Pancreas (tissue), 10 donors: ENCODE data around the gene FRMPD3. TPM values are rescaled to one million over a fixed set of nuclear protein-coding genes. Genes with fewer than 3 reads are reported as not detected.
"Not testable (repeated sequence)": the region's sequence is repeated elsewhere in the genome, so short reads cannot be mapped to it uniquely, and the experiment has no call there.

Source experiments
- ATAC-seq, 4 donors: fragments of 200-7000 bp; cut with Tn5 transposase; one replicate each; pipeline versions ENCODE4 v1.8.0 to v1.9.1; 2020; ENCODE audit warnings: mild to moderate bottlenecking in 4 of 4, moderate library complexity in 4 of 4
- DNase-seq, 6 donors: peaks; one replicate each; pipeline ENCODE4 v3.0.0-alpha.2; 2020
- FAIRE-seq: peaks from 2 replicates; lab custom pipeline; 2012; peaks lifted over from hg19 to GRCh38; lab: Jason Lieb, UNC
- H3K27ac ChIP-seq, 4 donors: fragments of 200-600 bp; sonication (generic); 1 replicate in 3 of 4; 2 replicates in 1 of 4; pipeline versions ENCODE4 v1.5.0 to v1.8.0; 2020
- H3K27me3 ChIP-seq, 4 donors: fragments of 200-600 bp; one replicate each; pipeline ENCODE4 v1.8.0; 2021
- H3K36me3 ChIP-seq, 3 donors: fragments of 200-600 bp; sonication (generic) in 1 of 3; one replicate each; pipeline versions ENCODE4 v1.5.0 to v1.8.0; 2020 to 2021
- H3K4me1 ChIP-seq, 3 donors: fragments of 200-600 bp; one replicate each; pipeline ENCODE4 v1.8.0; 2021
- H3K4me3 ChIP-seq, 4 donors: fragments of 200-600 bp; sonication (generic) in 2 of 4; one replicate each; pipeline versions ENCODE4 v1.5.0 to v1.8.0; 2020 to 2021
- H3K9me3 ChIP-seq, 4 donors: fragments of 200-600 bp; one replicate each; pipeline ENCODE4 v1.8.0; 2021
- CTCF ChIP-seq, 4 donors: fragments of 200-600 bp; sonication (generic) in 3 of 4; IDR thresholded peaks; one replicate each; pipeline versions ENCODE4 v1.5.0 to v1.8.0; 2021; ENCODE audit warnings: antibody characterized with exemption in 4 of 4
- WGBS, 2 donors: extraction: QIAGEN DNeasy Blood & Tissue Kit; methylation state at CpG; one replicate each; pipeline ENCODE4 v1.1.7; 2013; 5-methylcytosine and 5-hydroxymethylcytosine counted together
- intact Hi-C, 3 donors: fragments of 100-400 bp; cut with DNase I; formaldehyde crosslinking; loops; one replicate each; pipeline versions ENCODE4 v1.11.1 to v1.14.2; 2022
- polyA plus RNA-seq, 2 donors: library from polyadenylated mRNA; stranded (reverse); fragments of 200-250 nt; gene quantifications; one replicate each; pipeline ENCODE4 v1.2.3, GENCODE V29; 2013
- total RNA-seq, 6 donors: library from RNA; stranded (reverse); fragmentation: NEBNext Ultra II Directional in 4 of 6; extraction: Animal tissue kit (Norgen Biotek cat#: 25700) in 4 of 6; gene quantifications; one replicate each; pipeline versions ENCODE4 v1.2.1 to v1.2.4, GENCODE V29; 2021 to 2023
- donor health status: healthy with polysubstance abuse.
- donor health status: DM: no; HTN: no; CAD: no; lungs with moderate emphysema.
- donor health status: DM: no; HTN: no; CAD: no.
- donor health status: control.
- donor health status: control.
- donor health status: Bipolar disorder and iron deficiency.
- donor health status: DM: yes; HTN: yes; CAD: no.
- donor health status: DM: no; HTN: no; CAD: no.
- donor health status: DM: no; HTN: no; CAD: no.
- donor health status: DM: yes; HTN: yes; CAD: no.

FRMPD3 gene
- total and polyA plus RNA-seq, 8 donors, result 0.05 to 1.1 (median 0.15) TPM

DNA sequence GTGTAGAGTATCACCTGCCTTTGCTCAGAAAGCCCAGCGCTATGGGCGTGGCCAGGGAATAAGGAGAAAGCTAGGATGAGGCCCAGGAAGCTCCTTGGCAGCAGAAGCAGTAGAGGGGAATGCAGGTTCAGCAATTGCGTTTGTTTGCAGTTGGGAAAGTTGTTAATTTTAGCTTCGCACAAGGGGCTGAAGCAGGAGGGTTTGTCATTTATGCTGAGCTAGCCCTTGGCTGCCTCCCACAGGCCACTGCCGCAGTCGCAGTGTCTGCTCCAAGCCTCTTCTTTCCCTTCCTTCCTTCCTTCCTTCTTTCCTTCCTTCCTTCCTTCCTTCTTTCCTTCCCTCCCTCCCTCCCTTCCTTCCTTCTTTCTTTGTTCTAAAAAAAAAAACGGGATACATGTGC, 21.5 kb downstream of the FRMPD3 start:
- no peak for TF ChIP-seq CTCF (IDR thresholded peaks at IDR 0.05)
- ATAC-seq, result no peak
- no peaks in the 10 kb centered on the region for H3K4me1 ChIP-seq
- H3K27me3 ChIP-seq, result no peaks in the 10 kb centered on the region
- FAIRE-seq, result no peak
- H3K36me3 ChIP-seq, result no peaks in the 10 kb centered on the region
- H3K9me3 ChIP-seq, result no peaks in the 10 kb centered on the region
- no peak for DNase-seq
- H3K27ac ChIP-seq, result no peak overlapping the region
- H3K4me3 ChIP-seq, result no peak overlapping the region
- intact Hi-C loops, result no loop called here
- 36 to 47% methylated on average over 7 of the region's 7 CpGs for WGBS, 2 donors

GRCh38 chrX:107471420-107471819, 22.0 kb downstream of the FRMPD3 start:
- H3K4me3 ChIP-seq, intact Hi-C loops, H3K9me3 ChIP-seq, FAIRE-seq, H3K4me1 ChIP-seq, H3K36me3 ChIP-seq, DNase-seq, H3K27me3 ChIP-seq, ATAC-seq, H3K27ac ChIP-seq: not testable (repeated sequence)
- WGBS, 2 donors, result 68 to 77% methylated on average over 4 of the region's 4 CpGs

GRCh38 chrX:107477406-107477805, 28.0 kb downstream of the FRMPD3 start:
- H3K9me3 ChIP-seq, result no peaks in the 10 kb centered on the region
- FAIRE-seq, result no peak
- 37 to 49% methylated on average over 4 of the region's 4 CpGs for WGBS, 2 donors

GRCh38 chrX:107480272-107480671, 30.8 kb downstream of the FRMPD3 start:
- no peaks in the 10 kb centered on the region for H3K36me3 ChIP-seq
- ATAC-seq (no peak), DNase-seq (no peak), FAIRE-seq (no peak)
- no peak overlapping the region for H3K4me3 ChIP-seq
- peaks cover 0 to 6% (median 2%) of the 10 kb centered on the region in 4 donors for H3K27me3 ChIP-seq
- intact Hi-C loops, result no loop called here
- 61 to 65% methylated on average over 5 of the region's 5 CpGs for WGBS, 2 donors
- H3K27ac ChIP-seq, result no peak overlapping the region
- H3K9me3 ChIP-seq, result no peaks in the 10 kb centered on the region
- H3K4me1 ChIP-seq, result no peaks in the 10 kb centered on the region
- no peak for TF ChIP-seq CTCF (IDR thresholded peaks at IDR 0.05)

More at GRCh38 chrX:107477406-107477805, 28.0 kb downstream of the FRMPD3 start:
- no peaks in the 10 kb centered on the region for H3K36me3 ChIP-seq
- no peak for TF ChIP-seq CTCF (IDR thresholded peaks at IDR 0.05)
- DNase-seq (no peak), ATAC-seq (no peak)
- intact Hi-C loops, result no loop called here
- H3K4me3 ChIP-seq, result no peak overlapping the region
- H3K27me3 ChIP-seq, result peaks cover 0 to 3% (median 0%) of the 10 kb centered on the region in 4 donors
- no peak overlapping the region for H3K27ac ChIP-seq
- no peaks in the 10 kb centered on the region for H3K4me1 ChIP-seq

GRCh38 chrX:107482046-107482445, 32.6 kb downstream of the FRMPD3 start:
- no peak overlapping the region for H3K4me3 ChIP-seq
- H3K27me3 ChIP-seq, result peaks cover 0 to 6% (median 2%) of the 10 kb centered on the region in 4 donors
- no peak overlapping the region for H3K27ac ChIP-seq
- FAIRE-seq (no peak), DNase-seq (no peak), ATAC-seq (no peak)
- TF ChIP-seq CTCF (IDR thresholded peaks at IDR 0.05), result no peak
- intact Hi-C loops, result no loop called here
- no peaks in the 10 kb centered on the region for H3K4me1 ChIP-seq
- no peaks in the 10 kb centered on the region for H3K9me3 ChIP-seq
- 34 to 54% methylated on average over 3 of the region's 3 CpGs for WGBS, 2 donors
- H3K36me3 ChIP-seq, result no peaks in the 10 kb centered on the region
